Prostate gland (tissue), 2 donors: ENCODE results near the gene UNK.

Experiments
- CTCF ChIP-seq, 4 experiments: fragments of 200-600 bp in 2 of 4; fragments of 450-650 bp in 2 of 4; sonication (generic) in 2 of 4; IDR thresholded peaks; 1 replicate in 3 of 4; 2 replicates in 1 of 4; pipeline ENCODE4 v1.5.1; 2016 to 2019; ENCODE audit warnings: antibody characterized with exemption in 4 of 4, mild to moderate bottlenecking in 2 of 4, moderate library complexity in 2 of 4
- POLR2A ChIP-seq: fragments of 450-650 bp; IDR thresholded peaks from one replicate; pipeline ENCODE4 v1.6.1; 2016; ENCODE audit warnings: antibody characterized with exemption, mild to moderate bottlenecking
- POLR2AphosphoS5 ChIP-seq: sonication (generic); formaldehyde crosslinking; IDR thresholded peaks from one replicate; pipeline ENCODE4 v1.6.1; 2017; ENCODE audit warnings: antibody characterized with exemption

- TF ChIP-seq CTCF (IDR thresholded peaks at IDR 0.05) (no peak), POLR2AphosphoS5 (peak; percentile 37), POLR2A (no peak)
Observed at GRCh38 chr17:75759457-75759856, 25.1 kb upstream of the UNK start.
